GM19468 (cell line): ENCODE data around the gene CDK3.

Experiments used
- ATAC-seq: cut with Tn5 transposase; IDR thresholded peaks from one replicate; pipeline ENCODE4 v1.9.1; 2021; ENCODE audit warnings: mild to moderate bottlenecking, moderate library complexity, moderate number of reproducible peaks; ENCODE audit not compliant: unreplicated experiment; ENCODE audit errors: extremely low read depth

The CDK3 gene

DNA sequence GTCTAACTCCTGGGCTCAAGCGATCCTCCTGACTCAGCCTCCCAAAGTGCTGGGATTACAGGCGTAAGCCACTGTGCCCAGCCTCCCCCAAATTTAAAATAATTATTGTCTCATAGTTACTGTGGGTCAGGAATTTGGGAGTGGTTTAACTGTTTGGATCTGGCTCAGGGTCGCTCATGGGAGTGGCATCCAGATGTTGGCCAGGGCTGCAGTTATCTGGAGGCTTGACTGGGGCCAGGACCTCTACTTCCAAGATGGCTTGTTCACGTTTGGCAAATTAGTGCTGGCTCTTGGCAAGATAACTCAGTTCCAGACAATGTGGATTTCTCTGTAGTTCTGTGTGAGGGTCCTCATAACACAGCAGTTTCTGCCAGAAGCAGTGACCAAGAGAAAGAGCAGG, 13.6 kb upstream of the CDK3 start:
- ATAC-seq, result no peak

DNA sequence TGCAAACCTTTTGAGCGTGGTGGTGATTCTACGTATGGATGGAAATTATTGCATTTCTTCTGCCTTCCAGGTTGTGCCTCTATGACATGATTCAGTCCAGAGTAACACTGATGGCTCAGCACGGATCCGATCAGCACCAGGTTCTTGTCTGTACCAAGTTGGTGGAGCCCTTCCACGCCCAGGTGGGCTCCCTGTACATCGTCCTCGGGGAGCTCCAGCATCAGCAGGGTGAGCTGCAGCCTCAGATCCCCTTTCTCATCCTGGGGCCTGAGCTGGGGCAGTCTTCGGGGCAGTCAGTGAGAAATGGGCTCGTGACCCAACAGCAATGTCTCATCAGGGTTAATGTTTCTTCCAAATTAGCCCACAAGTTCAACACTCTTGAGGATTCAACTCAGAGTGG, 9.3 kb upstream of the CDK3 start:
- ATAC-seq, result no peak

DNA sequence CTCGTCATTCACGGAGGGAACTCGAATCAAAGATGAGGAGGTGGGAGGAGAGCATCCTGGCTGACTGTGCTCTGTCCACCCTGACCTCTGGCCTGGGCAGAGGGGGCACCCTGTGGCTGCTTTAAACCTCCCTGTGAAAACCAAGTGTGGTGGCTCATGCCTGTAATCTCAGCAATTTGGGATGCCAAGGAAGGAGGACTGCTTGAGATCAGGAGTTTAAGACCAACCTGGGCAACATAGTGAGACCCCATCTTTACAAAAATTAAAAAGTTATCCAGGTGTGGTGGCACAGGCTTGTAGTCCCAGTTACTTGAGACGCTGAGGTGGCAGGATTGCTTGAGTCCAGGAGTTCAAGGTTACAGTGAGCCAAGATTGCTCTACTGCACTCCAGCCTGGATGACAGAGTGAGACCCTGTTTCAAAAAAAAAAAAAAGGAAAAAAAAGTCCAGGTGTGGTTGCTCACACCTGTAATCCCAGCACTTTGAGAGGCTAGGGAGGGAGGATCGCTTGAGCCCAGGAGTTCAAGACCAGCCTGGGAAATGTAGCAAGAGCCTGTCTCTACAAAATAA, 5.8 kb upstream of the CDK3 start:
- ATAC-seq, result no peak

DNA sequence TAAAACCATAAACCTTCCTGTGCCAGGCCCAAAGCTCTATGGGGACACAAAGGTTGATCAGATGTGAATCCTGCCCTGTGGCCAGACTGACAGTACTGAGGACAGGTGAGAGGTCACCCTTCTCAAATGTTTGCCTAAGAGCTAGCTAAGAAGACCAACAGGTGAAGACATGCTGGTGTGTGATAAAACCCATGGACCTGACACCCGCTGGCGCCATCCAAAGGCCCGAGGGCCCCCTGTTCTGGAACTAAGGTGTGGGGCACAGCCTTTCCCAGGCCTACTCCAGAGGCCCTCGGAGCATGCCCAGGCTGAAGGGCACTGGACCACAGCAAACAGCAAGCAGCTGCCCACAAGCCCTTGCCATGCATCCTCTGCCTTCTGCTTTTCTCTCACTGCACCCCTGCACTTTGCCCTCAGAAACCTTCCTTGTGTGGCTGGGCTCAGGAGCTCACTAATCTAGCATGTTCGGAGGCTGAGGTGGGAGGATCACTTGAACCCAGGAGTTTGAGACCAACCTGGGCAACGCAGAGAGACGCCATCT, 5.2 kb upstream of the CDK3 start:
- ATAC-seq, result no peak

- ATAC-seq, result no peak
These were observed 3.7 kb upstream of the CDK3 start for GRCh38 chr17:75996665-75997590.

DNA sequence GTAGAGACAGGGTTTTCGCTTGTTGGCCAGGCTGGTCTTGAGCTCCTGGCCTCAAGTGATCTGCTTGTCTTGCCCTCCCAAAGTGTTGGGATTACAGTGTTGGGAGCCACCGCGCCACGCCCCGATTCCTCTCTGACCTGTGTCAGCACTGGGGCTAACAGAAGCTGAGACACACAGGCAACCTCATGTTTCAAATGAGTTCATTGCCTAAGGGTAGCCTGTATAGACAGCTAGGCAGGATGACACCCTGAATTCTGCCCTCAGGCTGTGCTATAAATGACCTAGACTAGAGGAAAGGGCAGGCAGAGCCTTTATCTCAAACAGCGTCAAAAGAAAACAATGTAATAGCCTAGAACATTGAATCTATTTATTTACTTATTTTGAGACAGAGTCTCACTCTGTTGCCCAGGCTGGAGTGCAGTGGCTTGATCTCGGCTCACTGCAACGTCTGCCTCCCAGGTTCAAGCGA, 2.3 kb upstream of the CDK3 start:
- no peak for ATAC-seq

DNA sequence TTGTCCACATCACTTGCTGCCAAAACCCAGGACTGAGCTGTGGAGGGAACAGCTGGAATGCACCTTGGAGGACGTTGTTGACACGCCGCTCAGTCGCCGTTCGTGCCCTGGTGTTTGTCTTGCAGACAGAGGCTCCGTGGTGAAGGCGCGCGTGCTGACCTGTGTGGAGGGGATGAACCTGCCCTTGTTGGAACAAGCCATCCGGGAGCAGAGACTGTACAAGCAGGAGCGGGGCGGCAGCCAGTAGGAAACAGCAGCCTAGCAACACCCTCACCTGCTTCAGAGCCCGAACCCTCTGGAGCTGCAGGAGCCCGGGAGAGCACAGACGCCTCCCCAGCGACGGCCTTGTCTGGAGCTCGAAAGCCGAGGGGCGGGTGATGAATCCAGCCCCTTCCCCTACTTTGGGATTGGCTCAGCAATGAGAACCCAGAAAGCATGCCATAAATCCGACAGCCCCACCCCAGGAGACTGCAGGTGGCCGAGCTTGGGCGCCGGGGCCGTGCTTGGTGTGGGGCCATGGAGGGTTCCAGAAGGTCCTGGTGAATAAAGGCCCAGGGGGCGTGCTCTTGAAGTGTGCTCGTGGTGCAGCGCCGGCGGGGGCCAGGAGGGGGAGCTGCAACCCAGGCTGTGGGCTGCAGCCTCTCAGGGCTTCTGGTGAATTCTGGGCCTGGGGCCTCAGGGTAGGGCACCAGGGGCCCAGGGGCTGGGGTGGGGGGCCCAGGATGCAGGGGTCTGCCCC, 470 bp upstream of the CDK3 start:
- no peak for ATAC-seq

DNA sequence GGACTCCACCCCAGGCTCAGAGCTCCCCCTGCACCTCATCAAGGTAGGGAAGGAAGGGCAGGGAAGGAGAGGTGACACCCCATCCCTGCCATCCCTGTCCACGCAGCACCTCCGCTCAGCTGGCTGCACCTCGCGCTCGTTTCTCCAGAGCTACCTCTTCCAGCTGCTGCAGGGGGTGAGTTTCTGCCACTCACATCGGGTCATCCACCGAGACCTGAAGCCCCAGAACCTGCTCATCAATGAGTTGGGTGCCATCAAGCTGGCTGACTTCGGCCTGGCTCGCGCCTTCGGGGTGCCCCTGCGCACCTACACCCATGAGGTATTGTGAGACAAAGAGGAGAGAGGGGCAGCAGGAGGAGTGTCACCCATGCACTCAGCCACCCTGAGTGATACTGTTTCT, 1.4 kb downstream of the CDK3 start:
- ATAC-seq, result no peak

DNA sequence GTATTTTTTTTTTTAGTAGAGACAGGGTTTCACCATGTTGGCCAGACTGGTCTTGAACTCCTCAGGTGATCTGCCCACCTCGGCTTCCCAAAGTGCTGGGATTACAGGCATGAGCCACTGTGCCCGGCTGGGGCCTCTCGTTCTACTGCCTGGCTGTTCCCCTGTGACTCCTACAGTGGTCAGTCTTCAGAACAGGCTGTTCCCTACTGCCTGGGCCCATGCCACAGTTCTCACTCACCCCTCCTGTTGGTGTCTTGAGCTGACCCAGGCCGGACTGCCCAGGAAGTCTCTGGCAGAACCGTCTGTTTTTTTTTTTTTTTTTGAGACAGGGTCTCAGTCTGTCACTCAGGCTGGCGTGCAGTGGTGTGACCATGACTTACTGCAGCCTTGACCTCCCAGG, 3.3 kb downstream of the CDK3 start:
- no peak for ATAC-seq

DNA sequence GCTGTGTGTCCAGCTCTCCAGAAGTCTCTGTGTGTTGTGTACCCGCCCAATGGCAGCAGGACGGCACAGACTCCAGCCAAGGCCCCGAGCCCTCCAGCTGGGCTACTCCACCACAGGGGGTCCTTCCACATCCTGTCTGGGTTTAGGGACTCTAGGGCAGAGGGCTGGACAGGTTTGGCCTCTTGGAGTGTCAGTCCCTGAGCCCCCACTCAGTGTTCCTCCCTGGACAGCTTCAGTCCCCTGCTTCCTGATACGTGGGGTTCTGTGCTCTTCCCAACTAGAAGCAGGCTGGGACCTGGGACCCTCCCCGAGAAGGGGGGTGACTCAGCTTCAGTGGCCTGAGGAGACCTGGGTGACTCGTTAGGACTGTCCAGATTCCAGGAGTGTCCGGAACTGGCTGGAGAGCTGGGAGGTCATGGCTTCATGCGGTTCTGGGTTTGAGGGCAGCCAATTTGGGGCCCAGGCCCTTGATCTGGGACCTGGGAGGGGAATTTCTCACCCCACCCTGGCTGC, 4.2 kb downstream of the CDK3 start:
- no peak for ATAC-seq

GRCh38 chr17:76005263-76006149, 4.9 kb downstream of the CDK3 start:
- no peak for ATAC-seq

DNA sequence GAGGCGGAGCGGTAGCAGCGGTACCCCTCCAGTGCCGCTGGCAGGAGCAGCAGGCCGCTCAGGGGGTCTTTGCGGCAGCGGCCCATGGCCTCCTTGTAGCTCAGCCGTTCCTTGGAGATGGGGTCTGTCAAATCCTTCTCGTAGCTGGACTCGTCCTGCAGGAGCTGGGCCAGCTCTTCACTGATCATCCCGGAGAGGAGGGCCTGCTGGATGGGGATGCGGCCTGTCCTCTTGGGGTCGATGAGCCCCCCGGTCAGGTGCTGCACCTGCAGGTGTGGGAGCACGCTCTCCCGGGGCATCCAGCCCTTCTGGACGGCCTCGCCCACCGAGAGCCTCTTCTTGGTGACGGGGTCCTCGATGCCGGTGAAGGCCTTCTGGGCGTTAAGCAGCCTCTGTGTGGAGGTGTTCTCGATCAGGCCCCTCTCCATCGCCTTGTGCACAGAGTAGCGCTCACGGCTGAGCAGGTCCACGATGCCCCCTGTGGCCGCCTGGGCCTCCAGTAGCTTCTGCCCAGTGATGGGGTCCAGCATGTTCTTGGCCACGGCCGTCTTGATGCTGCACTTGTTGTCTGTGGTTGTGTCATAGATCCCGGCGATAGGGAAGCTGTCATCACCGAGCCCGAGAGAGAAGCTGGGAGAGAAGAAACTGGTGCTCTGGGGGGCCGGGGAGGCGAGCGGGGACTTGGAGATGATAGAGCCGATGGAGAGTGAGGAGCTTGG, 6.6 kb downstream of the CDK3 start:
- ATAC-seq, result no peak

DNA sequence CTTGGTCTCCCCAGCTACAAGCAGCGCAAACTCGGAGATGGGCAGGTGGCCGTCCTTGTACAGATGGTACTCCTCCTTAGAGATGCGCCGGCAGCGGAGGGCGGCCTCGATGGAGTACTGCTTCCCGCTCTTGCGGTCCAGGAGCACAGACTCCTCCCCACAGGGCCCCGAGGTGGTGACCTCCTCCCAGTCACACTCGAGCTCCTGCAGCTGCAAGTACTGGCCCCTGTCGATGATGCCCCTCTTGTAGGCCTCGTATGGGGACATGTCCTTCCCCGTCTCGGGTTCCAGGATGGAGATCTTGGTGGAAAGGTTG, 7.2 kb downstream of the CDK3 start:
- no peak for ATAC-seq

DNA sequence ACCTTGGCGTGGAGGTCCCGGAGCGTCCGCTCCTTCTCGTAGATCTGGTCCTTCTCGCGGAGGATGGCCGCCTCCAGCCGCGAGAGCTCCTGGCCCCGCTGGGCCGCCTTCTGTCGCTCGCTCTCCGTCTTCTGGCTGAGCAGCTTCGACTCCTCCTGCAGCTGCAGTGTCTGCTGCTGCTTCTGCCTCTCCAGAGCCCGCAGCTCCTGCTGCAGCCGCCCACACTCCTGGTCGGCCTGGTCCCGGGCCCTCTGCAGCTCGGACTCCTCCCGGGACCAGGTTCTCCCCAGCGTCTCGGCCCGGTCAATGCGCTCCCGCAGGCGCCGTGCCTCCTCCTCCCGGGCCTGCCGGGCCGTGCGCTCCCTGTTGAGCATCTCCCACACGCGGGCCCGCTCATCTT, 7.6 kb downstream of the CDK3 start:
- ATAC-seq, result no peak

GRCh38 chr17:76008630-76009425, 8.2 kb downstream of the CDK3 start:
- no peak for ATAC-seq

DNA sequence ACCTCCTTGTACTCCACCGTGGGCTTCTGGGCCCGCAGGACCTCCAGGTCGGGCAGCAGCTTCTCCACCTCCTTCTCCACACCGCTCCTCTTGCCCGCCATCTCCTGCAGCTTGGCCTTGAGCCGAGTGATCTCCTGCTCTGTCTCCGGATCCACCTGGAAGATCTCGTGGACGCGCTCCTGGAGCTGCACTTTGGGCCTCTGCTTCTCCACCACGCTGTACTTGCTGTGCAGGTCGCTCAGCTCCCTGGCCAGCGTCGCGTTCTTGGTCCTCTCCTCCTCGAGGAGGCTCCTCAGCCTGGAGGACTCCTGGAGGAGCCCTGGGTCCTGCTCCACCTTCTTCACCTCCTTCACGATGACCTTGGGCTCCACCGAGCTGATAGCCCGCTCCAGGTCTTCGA, 8.8 kb downstream of the CDK3 start:
- no peak for ATAC-seq

GRCh38 chr17:76009969-76010661, 9.5 kb downstream of the CDK3 start:
- no peak for ATAC-seq

DNA sequence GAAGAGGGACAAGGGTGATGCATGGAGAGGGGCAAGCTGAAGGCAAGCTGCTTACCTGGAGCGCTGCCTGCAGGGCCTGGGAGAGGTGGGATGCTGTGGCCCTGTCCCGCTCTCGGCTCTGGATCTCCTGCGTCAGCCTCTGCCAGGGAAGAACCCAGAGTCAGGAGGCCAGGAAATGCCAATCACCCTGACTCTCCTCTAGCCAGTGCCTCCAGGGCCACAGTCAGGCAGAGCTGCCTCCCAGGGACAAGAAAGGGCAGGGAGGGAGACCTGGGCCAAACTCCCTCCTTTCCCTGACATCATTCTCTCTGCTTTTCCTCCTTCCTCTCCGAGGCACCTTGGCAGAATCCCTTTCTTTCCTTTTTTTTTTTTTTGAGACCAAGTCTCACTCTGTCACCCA, 11.3 kb downstream of the CDK3 start:
- no peak for ATAC-seq
